Measurements from ENCODE around the gene BTG4. TPM values are rescaled to one million over a fixed set of nuclear protein-coding genes. Genes with fewer than 3 reads are reported as not detected.

The BTG4 gene
- total RNA-seq, 6 experiments from 2014 or later = not detected

GRCh38 chr11:111476366-111476765, 35.8 kb downstream of the BTG4 start:
- Mint-ChIP-seq H3K4me1 (ENCODE audit: low read depth) (peaks cover 42% of the 10 kb centered on the region), H3K27ac (no peak overlapping the region)
- DNase-seq = no peak

GRCh38 chr11:111474432-111474831, 37.8 kb downstream of the BTG4 start:
- H3K36me3 Mint-ChIP-seq (ENCODE audit: low read depth) = no peaks in the 10 kb centered on the region
- no peaks in the 10 kb centered on the region for H3K9me3 Mint-ChIP-seq
- H3K27ac Mint-ChIP-seq = no peak overlapping the region
- H3K4me3 Mint-ChIP-seq = no peak overlapping the region
- H3K4me1 Mint-ChIP-seq (ENCODE audit: low read depth) = peaks cover 36% of the 10 kb centered on the region
- H3K27me3 Mint-ChIP-seq (ENCODE audit: insufficient read depth) = no peaks in the 10 kb centered on the region
- TF ChIP-seq, protein P1, sequence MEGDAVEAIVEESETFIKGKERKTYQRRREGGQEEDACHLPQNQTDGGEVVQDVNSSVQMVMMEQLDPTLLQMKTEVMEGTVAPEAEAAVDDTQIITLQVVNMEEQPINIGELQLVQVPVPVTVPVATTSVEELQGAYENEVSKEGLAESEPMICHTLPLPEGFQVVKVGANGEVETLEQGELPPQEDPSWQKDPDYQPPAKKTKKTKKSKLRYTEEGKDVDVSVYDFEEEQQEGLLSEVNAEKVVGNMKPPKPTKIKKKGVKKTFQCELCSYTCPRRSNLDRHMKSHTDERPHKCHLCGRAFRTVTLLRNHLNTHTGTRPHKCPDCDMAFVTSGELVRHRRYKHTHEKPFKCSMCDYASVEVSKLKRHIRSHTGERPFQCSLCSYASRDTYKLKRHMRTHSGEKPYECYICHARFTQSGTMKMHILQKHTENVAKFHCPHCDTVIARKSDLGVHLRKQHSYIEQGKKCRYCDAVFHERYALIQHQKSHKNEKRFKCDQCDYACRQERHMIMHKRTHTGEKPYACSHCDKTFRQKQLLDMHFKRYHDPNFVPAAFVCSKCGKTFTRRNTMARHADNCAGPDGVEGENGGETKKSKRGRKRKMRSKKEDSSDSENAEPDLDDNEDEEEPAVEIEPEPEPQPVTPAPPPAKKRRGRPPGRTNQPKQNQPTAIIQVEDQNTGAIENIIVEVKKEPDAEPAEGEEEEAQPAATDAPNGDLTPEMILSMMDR (IDR thresholded peaks at IDR 0.05) = no peak
- no peak for DNase-seq

More at GRCh38 chr11:111476366-111476765, 35.8 kb downstream of the BTG4 start:
- Mint-ChIP-seq H3K27me3 (ENCODE audit: insufficient read depth) (no peaks in the 10 kb centered on the region), H3K36me3 (ENCODE audit: low read depth) (peaks cover 10% of the 10 kb centered on the region; the same call in 1 of the 2 replicates), H3K9me3 (peaks cover 4% of the 10 kb centered on the region; the same call in 1 of the 2 replicates), H3K4me3 (no peak overlapping the region)
- TF ChIP-seq, protein P1 (IDR thresholded peaks at IDR 0.05) = no peak

- Mint-ChIP-seq H3K9me3 (no peaks in the 10 kb centered on the region), H3K4me3 (no peak overlapping the region), H3K27me3 (ENCODE audit: insufficient read depth) (no peaks in the 10 kb centered on the region; the same call in 1 of the 2 replicates), H3K4me1 (ENCODE audit: low read depth) (peaks cover 30% of the 10 kb centered on the region), H3K36me3 (ENCODE audit: low read depth) (no peaks in the 10 kb centered on the region), H3K27ac (no peak overlapping the region)
- TF ChIP-seq, protein P1 (IDR thresholded peaks at IDR 0.05) = no peak
- no peak for DNase-seq
Observed at GRCh38 chr11:111472228-111472627, 40.0 kb downstream of the BTG4 start.

- H3K4me3 Mint-ChIP-seq = no peak overlapping the region
- no peaks in the 10 kb centered on the region; the same call in 1 of the 2 replicates for H3K27me3 Mint-ChIP-seq (ENCODE audit: insufficient read depth)
- peaks cover 28% of the 10 kb centered on the region for H3K4me1 Mint-ChIP-seq (ENCODE audit: low read depth)
- TF ChIP-seq, protein P1 (IDR thresholded peaks at IDR 0.05) = no peak
- no peak overlapping the region for H3K27ac Mint-ChIP-seq
- no peaks in the 10 kb centered on the region for H3K36me3 Mint-ChIP-seq (ENCODE audit: low read depth)
- no peak for DNase-seq
- no peaks in the 10 kb centered on the region for H3K9me3 Mint-ChIP-seq
Observed at GRCh38 chr11:111469200-111469599, 43.0 kb downstream of the BTG4 start.

- H3K4me1 Mint-ChIP-seq (ENCODE audit: low read depth) = peaks cover 28% of the 10 kb centered on the region
- no peaks in the 10 kb centered on the region for H3K9me3 Mint-ChIP-seq
- H3K27me3 Mint-ChIP-seq (ENCODE audit: insufficient read depth) = no peaks in the 10 kb centered on the region; the same call in 1 of the 2 replicates
- H3K4me3 Mint-ChIP-seq = no peak overlapping the region
- TF ChIP-seq, protein P1 (IDR thresholded peaks at IDR 0.05) = no peak
- no peak for DNase-seq
- no peaks in the 10 kb centered on the region for H3K36me3 Mint-ChIP-seq (ENCODE audit: low read depth)
- H3K27ac Mint-ChIP-seq = no peak overlapping the region
Observed at GRCh38 chr11:111466615-111467014, 45.6 kb downstream of the BTG4 start.

DNA sequence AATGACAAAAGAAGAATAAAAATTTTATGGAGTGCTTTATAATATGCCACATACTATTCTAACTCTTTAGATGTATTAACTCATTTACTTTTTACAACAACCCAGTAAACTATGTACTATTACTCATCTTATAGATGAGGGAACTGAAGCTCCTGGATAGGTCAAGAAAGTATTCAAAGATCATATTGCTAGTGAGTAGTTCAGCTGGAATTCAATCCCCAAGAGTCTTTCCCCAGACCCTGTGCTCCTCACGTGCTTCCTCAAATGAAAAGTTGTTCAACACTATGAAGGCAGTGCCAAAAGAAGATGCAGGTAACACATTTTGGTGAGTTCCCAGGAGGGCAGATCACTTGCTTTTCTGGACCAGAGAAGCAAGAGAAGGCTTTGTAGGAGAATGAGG, 46.8 kb downstream of the BTG4 start:
- DNase-seq = peak; percentile 53
- H3K27me3 Mint-ChIP-seq (ENCODE audit: insufficient read depth) = peaks cover 7% of the 10 kb centered on the region

More for the DNA sequence above, 46.8 kb downstream of the BTG4 start:
- Mint-ChIP-seq H3K4me1 (ENCODE audit: low read depth) (peaks cover 28% of the 10 kb centered on the region), H3K36me3 (ENCODE audit: low read depth) (no peaks in the 10 kb centered on the region), H3K4me3 (no peak overlapping the region), H3K9me3 (no peaks in the 10 kb centered on the region), H3K27ac (no peak overlapping the region; the same call in 1 of the 2 replicates)
- TF ChIP-seq, protein P1 (IDR thresholded peaks at IDR 0.05) = no peak

Data from HFFc6 (cell line).